Right lobe of liver (tissue), 4 donors: ENCODE measurements around the gene PER2.

Experiments used
- CTCF ChIP-seq, 4 donors: fragments of 200-600 bp in 3 of 4; fragments of 450-650 bp in 1 of 4; IDR thresholded peaks; one replicate each; pipeline versions ENCODE4 v1.5.1 to v1.8.0; 2016 to 2022; ENCODE audit warnings: antibody characterized with exemption in 4 of 4, mild to moderate bottlenecking in 2 of 4
- POLR2A ChIP-seq: fragments of 450-650 bp; IDR thresholded peaks from one replicate; pipeline ENCODE4 v1.6.1; 2017; ENCODE audit warnings: antibody characterized with exemption, mild to moderate bottlenecking
- donor health status: DM: no; HTN: no; CAD: no.
- donor health status: DM: no; HTN: no; CAD: no.
- donor health status: DM: no; HTN: yes; CAD: no.

GRCh38 chr2:238279324-238279682 lies 9.1 kb downstream of the PER2 start:
- no peak for TF ChIP-seq CTCF (IDR thresholded peaks at IDR 0.05)
- no peak for TF ChIP-seq POLR2A
